Non-pigmented ciliary epithelial cell (primary cell): ENCODE measurements around the gene AGPAT3.

ENCODE experiments used
- DNase-seq: peaks from one replicate; pipeline ENCODE4 v3.0.0-alpha.2; 2010; ENCODE audit warnings: low read depth

Gene AGPAT3

GRCh38 chr21:44024257-44024656 is 159.2 kb downstream of the AGPAT3 start:
- no peak for DNase-seq

GRCh38 chr21:44024887-44025353 is 159.9 kb downstream of the AGPAT3 start:
- DNase-seq, result peak; percentile 34

- no peak for DNase-seq
Measured at GRCh38 chr21:44027607-44028286, 162.7 kb downstream of the AGPAT3 start.

GRCh38 chr21:44028287-44028659 is 163.2 kb downstream of the AGPAT3 start:
- DNase-seq, result no peak

- no peak for DNase-seq
Measured at GRCh38 chr21:44029460-44030087, 164.6 kb downstream of the AGPAT3 start.

GRCh38 chr21:44035244-44035643 is 170.2 kb downstream of the AGPAT3 start:
- DNase-seq, result no peak
